Activated T-cell treated with anti-CD3 and anti-CD28 coated beads, Interleukin-2, amount 50 U/mL, for 72 hours (primary cell): ENCODE data around the gene FOXI1. TPM values are rescaled to one million over a fixed set of nuclear protein-coding genes. Genes with fewer than 3 reads are reported as not detected.

Source experiments
- ATAC-seq, 2 donors: fragments of 150-1000 bp; cut with Tn5 transposase; replicated peaks in 1 of 2; 2 replicates each; pipeline ENCODE4 v1.10.0; 2021; ENCODE audit warnings: moderate library complexity in 2 of 2, mild to moderate bottlenecking in 1 of 2
- DNase-seq, 2 donors: peaks; one replicate each; pipeline ENCODE4 v3.0.0; 2021 to 2022; ENCODE audit warnings: mixed read lengths in 1 of 2
- H3K27ac Mint-ChIP-seq: one replicate; pipeline ENCODE4 v1.8.0; 2022; ENCODE audit warnings: mild to moderate bottlenecking, moderate library complexity, mixed read lengths
- H3K27me3 Mint-ChIP-seq: one replicate; pipeline ENCODE4 v1.8.0; 2022; ENCODE audit warnings: low read depth, mixed read lengths
- H3K36me3 Mint-ChIP-seq, 2 donors: one replicate each; pipeline ENCODE4 v1.8.0; 2022; ENCODE audit warnings: mixed read lengths in 2 of 2, mild to moderate bottlenecking in 1 of 2; ENCODE audit not compliant: insufficient read depth in 2 of 2
- H3K4me1 Mint-ChIP-seq: one replicate; pipeline ENCODE4 v1.8.0; 2022; ENCODE audit warnings: low read depth, mixed read lengths
- H3K4me3 Mint-ChIP-seq, 2 donors: one replicate each; pipeline ENCODE4 v1.8.0; 2022; ENCODE audit warnings: mild to moderate bottlenecking in 2 of 2, mixed read lengths in 2 of 2, moderate library complexity in 2 of 2
- H3K9me3 Mint-ChIP-seq, 2 donors: one replicate each; pipeline ENCODE4 v1.8.0; 2022; ENCODE audit warnings: mixed read lengths in 2 of 2
- total RNA-seq, 2 donors: library from RNA; stranded (reverse); gene quantifications; one replicate each; pipeline ENCODE4 v1.2.3, GENCODE V29; 2022

Gene FOXI1
- total RNA-seq, 2 donors from 2014 or later = not detected

GRCh38 chr5:170117736-170118135 lies 12.0 kb downstream of the FOXI1 start:
- H3K4me3 Mint-ChIP-seq = no peak overlapping the region
- H3K9me3 Mint-ChIP-seq = no peaks in the 10 kb centered on the region
- H3K27ac Mint-ChIP-seq = no peak overlapping the region
- no peaks in the 10 kb centered on the region for H3K4me1 Mint-ChIP-seq
- H3K27me3 Mint-ChIP-seq = peaks cover 20% of the 10 kb centered on the region
- ATAC-seq (no peak), DNase-seq (no peak)
- no peaks in the 10 kb centered on the region for H3K36me3 Mint-ChIP-seq

- Mint-ChIP-seq H3K9me3 (peaks cover 0 to 2% of the 10 kb centered on the region in 2 donors), H3K4me1 (no peaks in the 10 kb centered on the region), H3K4me3 (no peak overlapping the region), H3K36me3 (peaks cover 0 to 1% of the 10 kb centered on the region in 2 donors), H3K27me3 (peaks cover 20% of the 10 kb centered on the region), H3K27ac (no peak overlapping the region)
- no peak for DNase-seq
- no peak for ATAC-seq
These were observed 14.9 kb downstream of the FOXI1 start for GRCh38 chr5:170120576-170120975.

- Mint-ChIP-seq H3K9me3 (peaks cover 0 to 6% of the 10 kb centered on the region in 2 donors), H3K27me3 (peaks cover 26% of the 10 kb centered on the region), H3K4me1 (no peaks in the 10 kb centered on the region), H3K36me3 (peaks cover 0 to 5% of the 10 kb centered on the region in 2 donors), H3K27ac (no peak overlapping the region), H3K4me3 (no peak overlapping the region)
- ATAC-seq = no peak
- no peak for DNase-seq
These were observed 15.6 kb downstream of the FOXI1 start for GRCh38 chr5:170121321-170121720.

GRCh38 chr5:170126061-170126460 lies 20.4 kb downstream of the FOXI1 start:
- Mint-ChIP-seq H3K27me3 (peaks cover 48% of the 10 kb centered on the region), H3K36me3 (peaks cover 3 to 7% of the 10 kb centered on the region in 2 donors), H3K27ac (no peak overlapping the region), H3K4me3 (no peak overlapping the region), H3K9me3 (peaks cover 1 to 8% of the 10 kb centered on the region in 2 donors), H3K4me1 (no peaks in the 10 kb centered on the region)
- no peak for DNase-seq
- no peak for ATAC-seq

- DNase-seq = no peak
- no peak for ATAC-seq
- Mint-ChIP-seq H3K36me3 (peaks cover 3 to 7% of the 10 kb centered on the region in 2 donors), H3K27me3 (peaks cover 47% of the 10 kb centered on the region), H3K27ac (no peak overlapping the region), H3K4me3 (no peak overlapping the region), H3K4me1 (no peaks in the 10 kb centered on the region), H3K9me3 (peaks cover 1 to 8% of the 10 kb centered on the region in 2 donors)
These were observed 20.9 kb downstream of the FOXI1 start for GRCh38 chr5:170126626-170127025.

- Mint-ChIP-seq H3K4me3 (no peak overlapping the region), H3K9me3 (peaks cover 1 to 2% of the 10 kb centered on the region in 2 donors), H3K4me1 (no peaks in the 10 kb centered on the region), H3K27ac (no peak overlapping the region), H3K27me3 (peaks cover 57% of the 10 kb centered on the region), H3K36me3 (peaks cover 2 to 3% of the 10 kb centered on the region in 2 donors)
- ATAC-seq (no peak), DNase-seq (no peak)
These were observed 25.5 kb downstream of the FOXI1 start for GRCh38 chr5:170131235-170131634.

GRCh38 chr5:170132269-170132975 lies 26.7 kb downstream of the FOXI1 start:
- no peak for DNase-seq
- Mint-ChIP-seq H3K4me3 (no peak overlapping the region), H3K4me1 (no peaks in the 10 kb centered on the region), H3K9me3 (peaks cover 0 to 1% of the 10 kb centered on the region in 2 donors), H3K27ac (no peak overlapping the region), H3K27me3 (peaks cover 45% of the 10 kb centered on the region), H3K36me3 (no peaks in the 10 kb centered on the region)
- no peak for ATAC-seq

GRCh38 chr5:170132976-170133448 lies 27.3 kb downstream of the FOXI1 start:
- no peaks in the 10 kb centered on the region for H3K4me1 Mint-ChIP-seq
- peaks cover 40% of the 10 kb centered on the region for H3K27me3 Mint-ChIP-seq
- no peak overlapping the region for H3K4me3 Mint-ChIP-seq
- no peaks in the 10 kb centered on the region for H3K36me3 Mint-ChIP-seq
- ATAC-seq (no peak), DNase-seq (no peak)
- no peak overlapping the region for H3K27ac Mint-ChIP-seq
- peaks cover 0 to 1% of the 10 kb centered on the region in 2 donors for H3K9me3 Mint-ChIP-seq

- Mint-ChIP-seq H3K4me3 (no peak overlapping the region), H3K9me3 (no peaks in the 10 kb centered on the region), H3K4me1 (no peaks in the 10 kb centered on the region), H3K27me3 (peaks cover 23% of the 10 kb centered on the region), H3K36me3 (no peaks in the 10 kb centered on the region), H3K27ac (no peak overlapping the region)
- DNase-seq (no peak), ATAC-seq (no peak)
These were observed 30.2 kb downstream of the FOXI1 start for GRCh38 chr5:170135796-170136490.

- Mint-ChIP-seq H3K36me3 (no peaks in the 10 kb centered on the region), H3K4me3 (no peak overlapping the region), H3K4me1 (no peaks in the 10 kb centered on the region), H3K9me3 (no peaks in the 10 kb centered on the region), H3K27ac (no peak overlapping the region), H3K27me3 (peaks cover 22% of the 10 kb centered on the region)
- no peak for ATAC-seq
- DNase-seq = no peak
These were observed 30.8 kb downstream of the FOXI1 start for GRCh38 chr5:170136506-170136905.

GRCh38 chr5:170137694-170138214 lies 32.1 kb downstream of the FOXI1 start:
- H3K4me1 Mint-ChIP-seq = no peaks in the 10 kb centered on the region
- peaks cover 15% of the 10 kb centered on the region for H3K27me3 Mint-ChIP-seq
- no peak overlapping the region for H3K4me3 Mint-ChIP-seq
- H3K36me3 Mint-ChIP-seq = no peaks in the 10 kb centered on the region
- DNase-seq = no peak
- H3K27ac Mint-ChIP-seq = no peak overlapping the region
- no peak for ATAC-seq
- no peaks in the 10 kb centered on the region for H3K9me3 Mint-ChIP-seq

GRCh38 chr5:170138273-170138672 lies 32.6 kb downstream of the FOXI1 start:
- Mint-ChIP-seq H3K27me3 (peaks cover 15% of the 10 kb centered on the region), H3K36me3 (no peaks in the 10 kb centered on the region), H3K9me3 (no peaks in the 10 kb centered on the region), H3K4me1 (no peaks in the 10 kb centered on the region), H3K4me3 (no peak overlapping the region), H3K27ac (no peak overlapping the region)
- ATAC-seq = no peak
- DNase-seq = no peak

GRCh38 chr5:170139786-170140335 lies 34.2 kb downstream of the FOXI1 start:
- ATAC-seq (no peak), DNase-seq (no peak)
- Mint-ChIP-seq H3K4me3 (no peak overlapping the region), H3K36me3 (no peaks in the 10 kb centered on the region), H3K27ac (no peak overlapping the region), H3K4me1 (no peaks in the 10 kb centered on the region), H3K9me3 (no peaks in the 10 kb centered on the region), H3K27me3 (peaks cover 7% of the 10 kb centered on the region)
